GM12891 (cell line): Measurements from ENCODE around the gene TTC22.

Experiments
- PAX5 ChIP-seq: IDR thresholded peaks from 2 replicates; pipeline ENCODE4 v1.6.1; 2011; ENCODE audit warnings: low read length, moderate library complexity, mild to moderate bottlenecking; ENCODE audit not compliant: insufficient read depth, severe bottlenecking
- POLR2A ChIP-seq: IDR thresholded peaks from 2 replicates; pipeline ENCODE4 v1.6.1; 2011; ENCODE audit warnings: low read depth, low read length, control low read depth
- POLR2AphosphoS5 ChIP-seq: IDR thresholded peaks from 2 replicates; pipeline ENCODE4 v1.6.1; 2011; ENCODE audit warnings: low read depth, low read length, control low read depth
- SPI1 ChIP-seq: IDR thresholded peaks from 2 replicates; pipeline ENCODE4 v1.6.1; 2011; ENCODE audit warnings: low read depth, low read length, control low read depth

GRCh38 chr1:54846716-54847284 is 45.7 kb upstream of the TTC22 start:
- TF ChIP-seq SPI1 (no peak), POLR2A (no peak), POLR2AphosphoS5 (no peak), PAX5 (no peak)
